Sigmoid colon (tissue), 4 donors: ENCODE results near the gene MCIDAS.

Experiments used
- CTCF ChIP-seq, 4 experiments: fragments of 450-650 bp in 3 of 4; fragments of 200-600 bp in 1 of 4; IDR thresholded peaks; one replicate each; pipeline ENCODE4 v1.5.1; 2016 to 2019; ENCODE audit warnings: antibody characterized with exemption in 4 of 4, mild to moderate bottlenecking in 3 of 4, moderate library complexity in 2 of 4
- POLR2AphosphoS5 ChIP-seq, 4 donors: sonication (generic); formaldehyde crosslinking; IDR thresholded peaks; one replicate each; pipeline ENCODE4 v1.6.1; 2017; ENCODE audit warnings: antibody characterized with exemption in 4 of 4

- no peak for TF ChIP-seq CTCF (IDR thresholded peaks at IDR 0.05)
- TF ChIP-seq POLR2AphosphoS5 (IDR thresholded peaks at IDR 0.05) = peak in 2 of 4 donors; percentile 27 to 36
Measured at GRCh38 chr5:55172937-55173686, 54.0 kb downstream of the MCIDAS start, which contains the start of gene CDC20B.
